PC-3 (cell line): ENCODE data around the gene C17orf100. TPM values are rescaled to one million over a fixed set of nuclear protein-coding genes. Genes with fewer than 3 reads are reported as not detected.

Experiments
- ATAC-seq: fragments of 200-7000 bp; cut with Tn5 transposase; 2 replicates; pipeline ENCODE4 v1.9.1; 2020; ENCODE audit warnings: mild to moderate bottlenecking, moderate library complexity
- BruUV-seq: library from RNA; stranded (reverse); fragments of 400-500 nt; replicated peaks from 2 replicates; lab custom pipeline; 2021; lab: Mats Ljungman, UMichigan
- CTCF ChIA-PET: fragments of 300-600 bp; sonication (Branson Sonifier 250); formaldehyde crosslinking; loops from one replicate; lab custom pipeline; 2022; ENCODE audit warnings: antibody characterized with exemption; lab: Charles Lee
- POLR2A ChIA-PET: fragments of 300-600 bp; sonication (Branson Sonifier 250); formaldehyde crosslinking; loops from one replicate; lab custom pipeline; 2022; ENCODE audit warnings: antibody characterized with exemption; ENCODE audit not compliant: unreplicated experiment; lab: Charles Lee
- DNase-seq: peaks from one replicate; pipeline ENCODE4 v3.0.0-alpha.2; 2015
- H2AFZ ChIP-seq: fragments of 300-600 bp; sonication (generic); 2 replicates; pipeline ENCODE4 v1.6.0; 2016; ENCODE audit warnings: antibody characterized with exemption, low read length
- H3F3A ChIP-seq: fragments of 300-600 bp; sonication (generic); one replicate; pipeline ENCODE4 v1.6.0; 2017; ENCODE audit warnings: antibody characterized with exemption, low read length, control low read depth, mild to moderate bottlenecking; ENCODE audit not compliant: unreplicated experiment
- H3K27ac ChIP-seq: fragments of 300-600 bp; sonication (generic); 2 replicates; pipeline ENCODE4 v1.5.1; 2016; ENCODE audit warnings: mild to moderate bottlenecking, low read length
- H3K27me3 ChIP-seq: fragments of 300-600 bp; sonication (generic); 2 replicates; pipeline ENCODE4 v1.6.1; 2016; ENCODE audit warnings: low read length, mixed read lengths
- H3K36me3 ChIP-seq: fragments of 300-600 bp; sonication (generic); 2 replicates; pipeline ENCODE4 v1.6.1; 2016; ENCODE audit warnings: low read depth, mixed run types, low read length, mixed read lengths
- H3K4me1 ChIP-seq: fragments of 300-600 bp; sonication (generic); 2 replicates; pipeline ENCODE4 v1.5.1; 2016; ENCODE audit warnings: low read length; ENCODE audit not compliant: insufficient read depth
- H3K4me2 ChIP-seq: fragments of 300-600 bp; sonication (generic); 2 replicates; pipeline ENCODE4 v1.6.0; 2016; ENCODE audit warnings: low read length
- H3K4me3 ChIP-seq: fragments of 300-600 bp; sonication (generic); 2 replicates; pipeline ENCODE4 v1.5.1; 2016; ENCODE audit warnings: mild to moderate bottlenecking, low read length, mixed read lengths
- H3K79me2 ChIP-seq: fragments of 300-600 bp; sonication (generic); 2 replicates; pipeline ENCODE4 v1.6.1; 2017; ENCODE audit warnings: low read length, mixed read lengths
- H3K9ac ChIP-seq: fragments of 300-600 bp; sonication (generic); 2 replicates; pipeline ENCODE4 v1.6.0; 2016; ENCODE audit warnings: mild to moderate bottlenecking, low read length
- H3K9me2 ChIP-seq: fragments of 300-600 bp; sonication (generic); replicated peaks from 2 replicates; pipeline ENCODE4 v1.6.1; 2016; ENCODE audit warnings: mixed run types, low read length, mixed read lengths
- H3K9me3 ChIP-seq: fragments of 300-600 bp; sonication (generic); 2 replicates; pipeline ENCODE4 v1.6.1; 2016; ENCODE audit warnings: low read length, mixed read lengths
- H4K20me1 ChIP-seq: fragments of 300-600 bp; sonication (generic); 2 replicates; pipeline ENCODE4 v1.6.1; 2016; ENCODE audit warnings: low read length, mixed read lengths
- CTCF ChIP-seq: fragments of 300-600 bp; sonication (generic); conservative IDR thresholded peaks from 2 replicates; pipeline ENCODE4 v1.5.1; 2017; ENCODE audit warnings: antibody characterized with exemption, low read depth, mild to moderate bottlenecking, low read length
- EZH2 ChIP-seq: fragments of 300-600 bp; sonication (generic); IDR thresholded peaks from one replicate; pipeline ENCODE4 v1.6.1; 2017; ENCODE audit warnings: antibody characterized with exemption, mild to moderate bottlenecking, low read length; ENCODE audit not compliant: unreplicated experiment
- EZH2phosphoT487 ChIP-seq: fragments of 300-600 bp; sonication (generic); IDR thresholded peaks from 2 replicates; pipeline ENCODE4 v1.6.1; 2018; ENCODE audit warnings: mild to moderate bottlenecking, antibody characterized with exemption, low read length, borderline replicate concordance
- intact Hi-C: fragments of 100-400 bp; cut with micrococcal nuclease; formaldehyde crosslinking; loops from 2 replicates; pipeline ENCODE4 v1.9.0; 2023
- total RNA-seq: library from RNA; depleted of rRNA; stranded (reverse); fragments of >200 nt; gene quantifications from 2 replicates; pipeline ENCODE4 v1.2.3, GENCODE V29; 2014

Gene C17orf100
- total RNA-seq, 1 experiment from 2014 or later: 0.15 TPM

- Histone ChIP-seq H3K4me3 (peak overlapping the region; percentile 80), H3K27me3 (no peaks in the 10 kb centered on the region), H3K36me3 (peaks cover 27% of the 10 kb centered on the region), H2AFZ (no peak overlapping the region), H4K20me1 (peaks cover 33% of the 10 kb centered on the region), H3K79me2 (peaks cover 80% of the 10 kb centered on the region), H3K9me2 (no peaks in the 10 kb centered on the region), H3K9ac (peak overlapping the region; percentile 32; the same call in 1 of the 2 replicates), H3K9me3 (no peaks in the 10 kb centered on the region), H3K27ac (peak overlapping the region; percentile 82), H3K4me1 (peaks cover 42% of the 10 kb centered on the region), H3F3A (peaks cover 24% of the 10 kb centered on the region), H3K4me2 (peak overlapping the region; percentile 96)
- DNase-seq (peak; percentile 72), ATAC-seq (peak; percentile 30)
- ChIA-PET CTCF (no interaction called here), POLR2A (no interaction called here)
- no peak for TF ChIP-seq EZH2
- TF ChIP-seq CTCF: no peak
- no peak for TF ChIP-seq EZH2phosphoT487
- BruUV-seq: no TSS peak
- intact Hi-C loops: loop anchor here (2.0 kb wide), 1 partner anchor 17 kb away; no protein-coding TSS in a partner anchor
Observed at GRCh38 chr17:6643451-6644125, 8.0 kb upstream of the C17orf100 start.

- POLR2A ChIA-PET: no interaction called here
- ATAC-seq (0 out of 2 replicates have a peak, but pooled peaks have one; percentile 20), DNase-seq (peak; percentile 52)
- H3K27me3 ChIP-seq: no peaks in the 10 kb centered on the region
- H3K9me2 ChIP-seq: no peaks in the 10 kb centered on the region
- H3K27ac ChIP-seq: no peak overlapping the region
- H3K79me2 ChIP-seq: peaks cover 84% of the 10 kb centered on the region
- H3K9me3 ChIP-seq: no peaks in the 10 kb centered on the region
- H4K20me1 ChIP-seq: peaks cover 33% of the 10 kb centered on the region
- H3K4me1 ChIP-seq: peaks cover 38% of the 10 kb centered on the region
- peaks cover 13% of the 10 kb centered on the region for H3F3A ChIP-seq
- intact Hi-C loops: loop anchor here (5.0 kb wide), 1 partner anchor 176 kb away; no protein-coding TSS in a partner anchor
- CTCF ChIA-PET: interaction anchor here (0.6 to 0.7 kb wide), 3 partner anchors 8 to 175 kb away, joined by 3 to 7 read pairs (median 3); partner anchors contain the start of gene KIAA0753
- no peak overlapping the region for H2AFZ ChIP-seq
- no peak overlapping the region for H3K9ac ChIP-seq
- BruUV-seq: no TSS peak
- 0 out of 2 replicates have a peak overlapping the region, but pooled peaks have one; percentile 26 for H3K4me2 ChIP-seq
- H3K4me3 ChIP-seq: no peak overlapping the region
- H3K36me3 ChIP-seq: peaks cover 31% of the 10 kb centered on the region
- TF ChIP-seq EZH2phosphoT487: no peak
- peak; percentile 69 for TF ChIP-seq CTCF
- no peak for TF ChIP-seq EZH2
Observed at GRCh38 chr17:6648181-6648580, 3.4 kb upstream of the C17orf100 start.
